ENCODE results near the gene PPFIBP2.

DNA sequence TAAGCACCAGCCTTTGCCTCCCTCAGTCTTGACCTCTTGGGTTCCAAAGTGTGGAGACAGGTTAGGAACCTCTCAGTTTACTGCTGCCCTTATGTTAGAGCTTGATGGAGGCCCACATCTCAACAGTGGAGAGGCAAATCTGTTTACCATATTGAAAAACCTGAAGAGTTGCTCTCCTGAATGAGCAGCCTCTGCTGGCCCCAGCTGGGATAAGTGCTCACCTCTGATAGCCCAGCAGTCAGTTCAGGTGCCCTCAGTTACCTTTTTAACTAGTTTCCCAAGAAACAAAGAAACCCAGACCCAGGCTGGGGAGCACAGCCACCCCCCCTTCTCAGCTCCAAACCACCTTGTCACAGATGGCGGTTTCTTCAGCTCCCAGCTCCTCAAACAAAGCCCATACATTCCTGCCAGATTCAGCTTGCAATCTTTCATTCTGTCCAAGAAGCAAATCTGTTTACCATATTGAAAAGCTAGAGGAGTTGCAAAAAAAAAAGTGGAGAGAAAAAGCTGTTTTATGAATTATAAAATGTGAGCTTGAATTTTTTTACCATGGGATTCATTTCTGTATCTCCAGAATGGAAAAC, 57.2 kb downstream of the PPFIBP2 start:
- TF ChIP-seq POLR2A (IDR thresholded peaks at IDR 0.05; ENCODE audit: borderline replicate concordance, extremely low read depth, insufficient read depth, insufficient read length) (no peak), CTCF (IDR thresholded peaks at IDR 0.05 in 2 of 3, conservative IDR thresholded peaks at IDR 0.05 in 1 of 3; ENCODE audit: borderline replicate concordance in 1 of 3, insufficient read depth in 1 of 3, low read depth in 2 of 3, low read length in 2 of 3) (no peak), RAD21 (IDR thresholded peaks at IDR 0.05; ENCODE audit: low read depth) (no peak)

Measured in HCT116 (cell line).